Measurements from ENCODE around the gene ELK1. TPM values are rescaled to one million over a fixed set of nuclear protein-coding genes. Genes with fewer than 3 reads are reported as not detected.

Gene ELK1
- total RNA-seq, 1 donor from 2014 or later, result 18.9 TPM

- no peak for TF ChIP-seq POLR2A (IDR thresholded peaks at IDR 0.05)
- no peak for TF ChIP-seq POLR2AphosphoS5 (IDR thresholded peaks at IDR 0.05; ENCODE audit: insufficient read depth in 1 of 2, low read depth in 1 of 2)
- TF ChIP-seq CTCF (IDR thresholded peaks at IDR 0.05), result no peak
- no peaks in the 10 kb centered on the region for H3K9me3 ChIP-seq
- H3K27me3 ChIP-seq, result no peaks in the 10 kb centered on the region
- no peaks in the 10 kb centered on the region for H3K36me3 ChIP-seq
- DNase-seq (ENCODE audit: extremely low spot score in 2 of 2), result no peak
- no peak within 1 kb of the TSS for H3K27ac ChIP-seq
- no peaks in the 10 kb centered on the region for H3K4me1 ChIP-seq
- intact Hi-C loops (cut with DNase I), result no loop called here
- no peak within 1 kb of the TSS for H3K4me3 ChIP-seq
These were observed 20.8 kb downstream of the ELK1 start, which contains the start of gene CFP for GRCh38 chrX:47629419-47630200. CFP (minus strand) TSS chrX:47629930; CDS start chrX:47629844, 86 bp downstream.

GRCh38 chrX:47628982-47629381, 21.4 kb downstream of the ELK1 start:
- Histone ChIP-seq H3K27me3 (no peaks in the 10 kb centered on the region), H3K4me1 (no peaks in the 10 kb centered on the region), H3K4me3 (no peak overlapping the region), H3K9me3 (no peaks in the 10 kb centered on the region), H3K36me3 (no peaks in the 10 kb centered on the region), H3K27ac (no peak overlapping the region)
- DNase-seq (ENCODE audit: extremely low spot score in 2 of 2), result no peak
- intact Hi-C loops (cut with DNase I), result no loop called here
- TF ChIP-seq POLR2AphosphoS5 (IDR thresholded peaks at IDR 0.05; ENCODE audit: insufficient read depth in 1 of 2, low read depth in 1 of 2) (no peak), POLR2A (IDR thresholded peaks at IDR 0.05) (no peak), CTCF (IDR thresholded peaks at IDR 0.05) (no peak)

- Histone ChIP-seq H3K36me3 (no peaks in the 10 kb centered on the region), H3K4me1 (no peaks in the 10 kb centered on the region), H3K27me3 (no peaks in the 10 kb centered on the region), H3K4me3 (no peak overlapping the region), H3K9me3 (no peaks in the 10 kb centered on the region), H3K27ac (no peak overlapping the region)
- intact Hi-C loops (cut with DNase I), result no loop called here
- DNase-seq (ENCODE audit: extremely low spot score in 2 of 2), result no peak
- TF ChIP-seq CTCF (IDR thresholded peaks at IDR 0.05) (no peak), POLR2AphosphoS5 (IDR thresholded peaks at IDR 0.05; ENCODE audit: insufficient read depth in 1 of 2, low read depth in 1 of 2) (no peak), POLR2A (IDR thresholded peaks at IDR 0.05) (no peak)
These were observed 25.0 kb downstream of the ELK1 start for GRCh38 chrX:47625365-47625764.

GRCh38 chrX:47623540-47624027, 26.8 kb downstream of the ELK1 start:
- Histone ChIP-seq H3K4me3 (no peak overlapping the region), H3K36me3 (no peaks in the 10 kb centered on the region), H3K27me3 (no peaks in the 10 kb centered on the region), H3K4me1 (peaks cover 4% of the 10 kb centered on the region), H3K27ac (no peak overlapping the region), H3K9me3 (no peaks in the 10 kb centered on the region)
- TF ChIP-seq POLR2A (IDR thresholded peaks at IDR 0.05) (no peak), CTCF (IDR thresholded peaks at IDR 0.05) (no peak), POLR2AphosphoS5 (IDR thresholded peaks at IDR 0.05; ENCODE audit: insufficient read depth in 1 of 2, low read depth in 1 of 2) (no peak)
- intact Hi-C loops (cut with DNase I), result no loop called here
- no peak for DNase-seq (ENCODE audit: extremely low spot score in 2 of 2)

- no peaks in the 10 kb centered on the region for H3K9me3 ChIP-seq
- TF ChIP-seq POLR2A (IDR thresholded peaks at IDR 0.05) (no peak), POLR2AphosphoS5 (IDR thresholded peaks at IDR 0.05; ENCODE audit: insufficient read depth in 1 of 2, low read depth in 1 of 2) (no peak), CTCF (IDR thresholded peaks at IDR 0.05) (no peak)
- no peak overlapping the region for H3K4me3 ChIP-seq
- intact Hi-C loops (cut with DNase I), result no loop called here
- no peak overlapping the region for H3K27ac ChIP-seq
- peaks cover 4% of the 10 kb centered on the region for H3K4me1 ChIP-seq
- H3K36me3 ChIP-seq, result no peaks in the 10 kb centered on the region
- DNase-seq (ENCODE audit: extremely low spot score in 2 of 2), result peak; percentile 43 to 58
- no peaks in the 10 kb centered on the region for H3K27me3 ChIP-seq
These were observed 28.5 kb downstream of the ELK1 start for GRCh38 chrX:47621851-47622250.
